ENCODE results near the gene LRRC75B. TPM values are rescaled to one million over a fixed set of nuclear protein-coding genes. Genes with fewer than 3 reads are reported as not detected.

Gene LRRC75B
- total RNA-seq, 1 donor from 2014 or later: 10.8 TPM

- ATAC-seq (no peak), DNase-seq (no peak)
- intact Hi-C loops (cut with DNase I): no loop called here
- H3K36me3 ChIP-seq: peaks cover 86% of the 10 kb centered on the region
- no peaks in the 10 kb centered on the region for H3K9me3 ChIP-seq
- H3K27ac ChIP-seq: no peak overlapping the region
- H3K4me3 ChIP-seq: no peak overlapping the region
- no peaks in the 10 kb centered on the region for H3K27me3 ChIP-seq
- TF ChIP-seq CTCF (IDR thresholded peaks at IDR 0.05): no peak
- H3K4me1 ChIP-seq: peaks cover 15% of the 10 kb centered on the region
Observed at GRCh38 chr22:24543679-24544243, 49.1 kb downstream of the LRRC75B start.

GRCh38 chr22:24543185-24543601, 49.7 kb downstream of the LRRC75B start:
- ATAC-seq (peak; percentile 12), DNase-seq (no peak)
- peaks cover 15% of the 10 kb centered on the region for H3K4me1 ChIP-seq
- no peaks in the 10 kb centered on the region for H3K9me3 ChIP-seq
- no peak overlapping the region for H3K4me3 ChIP-seq
- no peaks in the 10 kb centered on the region for H3K27me3 ChIP-seq
- TF ChIP-seq CTCF (IDR thresholded peaks at IDR 0.05): no peak
- intact Hi-C loops (cut with DNase I): no loop called here
- H3K27ac ChIP-seq: no peak overlapping the region
- H3K36me3 ChIP-seq: peaks cover 80% of the 10 kb centered on the region

- H3K4me3 ChIP-seq: no peak overlapping the region
- H3K36me3 ChIP-seq: peaks cover 75% of the 10 kb centered on the region
- peak; percentile 78 for DNase-seq
- peak; percentile 72 for ATAC-seq
- intact Hi-C loops (cut with DNase I): no loop called here
- no peaks in the 10 kb centered on the region for H3K27me3 ChIP-seq
- peaks cover 15% of the 10 kb centered on the region for H3K4me1 ChIP-seq
- no peak for TF ChIP-seq CTCF (IDR thresholded peaks at IDR 0.05)
- peak overlapping the region; percentile 30 for H3K27ac ChIP-seq
- H3K9me3 ChIP-seq: no peaks in the 10 kb centered on the region
Observed at GRCh38 chr22:24542641-24543040, 50.2 kb downstream of the LRRC75B start.

- Histone ChIP-seq H3K4me3 (no peak overlapping the region), H3K9me3 (no peaks in the 10 kb centered on the region), H3K4me1 (peaks cover 15% of the 10 kb centered on the region), H3K27me3 (no peaks in the 10 kb centered on the region), H3K27ac (peak overlapping the region; percentile 30), H3K36me3 (peaks cover 67% of the 10 kb centered on the region)
- ATAC-seq (no peak), DNase-seq (no peak)
- TF ChIP-seq CTCF (IDR thresholded peaks at IDR 0.05): no peak
- intact Hi-C loops (cut with DNase I): no loop called here
Observed at GRCh38 chr22:24541681-24542515, 51.0 kb downstream of the LRRC75B start.

GRCh38 chr22:24540470-24540869, 52.4 kb downstream of the LRRC75B start:
- DNase-seq (no peak), ATAC-seq (no peak)
- H3K4me3 ChIP-seq: no peak overlapping the region
- H3K9me3 ChIP-seq: no peaks in the 10 kb centered on the region
- intact Hi-C loops (cut with DNase I): no loop called here
- no peaks in the 10 kb centered on the region for H3K27me3 ChIP-seq
- H3K4me1 ChIP-seq: peaks cover 15% of the 10 kb centered on the region
- no peak overlapping the region for H3K27ac ChIP-seq
- peaks cover 59% of the 10 kb centered on the region for H3K36me3 ChIP-seq
- TF ChIP-seq CTCF (IDR thresholded peaks at IDR 0.05): no peak
